Measurements from ENCODE around the gene ALPL. TPM values are rescaled to one million over a fixed set of nuclear protein-coding genes. Genes with fewer than 3 reads are reported as not detected.

The ALPL gene
- polyA plus RNA-seq, 12 donors = 2.1 to 12.1 (median 3.1) TPM; not detected in 1

DNA sequence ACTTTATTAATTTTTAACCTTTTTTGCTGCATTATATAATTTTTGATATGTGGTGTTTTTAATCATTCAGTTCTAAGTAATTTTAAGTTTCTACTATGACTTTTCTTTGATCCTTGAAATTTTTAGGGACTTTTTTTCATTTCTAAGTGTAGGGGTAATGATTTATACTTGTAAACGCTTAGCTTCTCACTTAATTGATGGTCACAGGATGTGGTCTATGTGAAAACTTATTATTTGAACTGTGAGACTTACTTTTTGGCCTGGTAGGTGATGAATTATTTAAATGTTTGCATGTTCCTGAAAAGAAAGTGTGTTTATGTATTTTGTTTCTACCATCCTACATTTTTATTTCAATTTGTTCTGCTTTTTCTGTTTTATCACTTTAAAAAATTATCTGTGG, 17.2 kb downstream of the ALPL start:
- DNase-seq = no peak

DNA sequence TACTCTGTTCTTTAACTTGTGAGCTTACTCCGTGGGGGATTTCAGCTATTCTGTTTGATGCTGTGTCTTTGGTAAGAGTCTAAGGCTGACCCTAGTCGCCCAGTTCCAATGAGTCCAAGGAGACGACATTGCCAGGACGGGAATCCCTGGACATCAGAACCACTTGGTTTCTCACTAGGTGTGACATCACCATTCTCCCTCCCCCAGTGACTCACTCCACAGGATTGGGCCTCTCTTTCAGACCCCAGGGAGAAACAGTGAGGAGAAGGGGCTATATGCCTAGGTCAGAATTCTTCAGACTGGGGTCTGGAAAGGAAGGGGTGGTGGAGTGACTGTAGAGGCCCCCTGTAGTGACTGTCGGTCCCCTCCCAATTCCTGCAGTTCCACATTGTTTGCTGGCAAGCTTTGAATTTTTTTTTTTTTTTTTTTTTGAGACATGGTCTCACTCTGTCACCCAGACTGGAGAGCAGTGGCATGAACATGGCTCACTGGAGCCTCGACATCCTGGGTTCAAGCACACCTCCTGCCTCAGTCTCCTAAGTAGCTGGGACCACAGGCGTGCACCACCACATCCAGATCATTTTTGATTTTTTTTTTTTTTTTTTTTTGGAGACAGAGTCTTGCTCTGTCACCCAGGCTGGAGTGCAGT, 21.3 kb downstream of the ALPL start:
- no peak for DNase-seq

DNA sequence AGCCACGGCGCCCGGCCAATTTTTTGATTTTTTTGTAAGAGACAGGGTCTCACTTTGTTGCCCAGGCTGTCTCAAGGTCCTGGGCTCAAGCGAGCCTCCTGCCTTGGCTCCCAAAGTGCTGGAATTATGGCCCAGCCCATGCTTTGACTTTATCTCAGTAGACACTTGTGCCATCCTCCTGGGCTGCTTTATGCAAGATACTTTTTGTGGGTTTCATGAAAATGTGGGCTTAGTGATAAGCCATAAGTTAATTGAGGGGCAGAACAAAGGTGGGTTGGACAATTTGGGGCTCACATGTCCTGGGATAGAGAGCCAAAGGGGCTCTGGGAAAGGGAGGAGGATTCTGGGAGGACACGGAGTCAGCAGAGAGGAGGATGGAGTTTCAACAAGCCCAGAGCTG, 22.0 kb downstream of the ALPL start:
- no peak for DNase-seq

DNA sequence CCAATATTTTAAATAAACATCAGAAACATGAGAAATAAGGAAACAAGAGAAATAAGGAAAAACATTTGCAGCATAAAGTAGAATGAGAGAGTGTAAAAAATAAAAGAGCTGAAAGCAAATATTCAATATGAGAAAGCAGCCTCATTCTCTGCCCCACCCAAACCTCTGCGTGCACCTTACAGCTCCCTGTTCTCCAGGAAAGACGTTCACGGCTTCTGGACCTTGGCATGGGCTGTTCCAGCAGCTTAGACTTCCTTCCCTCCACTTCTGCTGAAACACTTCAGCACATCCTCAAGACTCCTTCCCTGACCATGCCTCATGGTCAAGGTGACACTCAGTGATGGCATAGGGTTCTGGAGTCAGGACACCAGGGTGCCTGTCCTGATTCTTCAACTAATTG, 23.3 kb downstream of the ALPL start:
- DNase-seq = no peak

DNA sequence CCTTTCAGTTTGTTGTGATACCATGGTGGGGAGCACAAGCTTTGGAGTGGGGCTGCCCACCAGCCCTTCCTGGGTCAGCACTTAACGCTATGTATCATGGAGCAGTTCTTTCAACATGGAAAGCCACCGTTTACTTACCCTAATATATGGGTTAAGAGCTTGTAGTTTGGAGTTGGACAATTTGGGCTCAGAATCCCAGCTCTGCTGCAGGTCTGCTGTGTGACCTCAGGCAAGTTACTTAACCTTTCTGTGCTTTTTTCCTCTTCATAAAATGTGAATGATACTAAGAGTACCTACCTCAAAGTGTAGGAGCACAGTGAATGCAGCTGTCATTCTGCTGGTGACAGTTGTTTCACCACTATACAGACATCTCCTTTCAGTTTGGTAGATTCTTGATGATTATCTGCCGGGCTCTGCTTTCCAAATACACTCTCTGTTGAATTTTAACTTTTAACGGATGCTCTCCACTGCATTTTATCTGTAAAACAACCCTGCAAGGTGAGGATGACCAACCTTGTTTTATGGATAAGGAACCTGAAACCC, 23.8 kb downstream of the ALPL start:
- no peak for DNase-seq

DNA sequence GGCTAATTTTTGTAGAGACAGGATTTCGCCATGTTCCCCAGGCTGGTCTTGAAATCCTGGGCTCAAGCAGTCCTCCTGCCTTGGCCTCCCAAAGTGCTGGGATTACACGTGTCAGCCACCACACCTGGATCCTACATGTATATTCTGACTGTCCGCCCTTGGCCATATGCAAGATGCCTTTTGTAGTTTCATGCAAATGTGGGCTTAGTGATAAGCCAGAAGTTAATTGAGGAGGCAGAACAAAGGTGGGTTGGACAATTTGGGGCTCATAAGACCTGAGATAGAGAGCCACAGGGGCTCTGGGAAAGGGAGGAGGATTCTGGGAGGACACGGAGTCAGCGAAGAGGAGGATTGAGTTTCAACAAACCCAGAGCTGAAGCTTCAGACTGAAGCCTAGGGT, 24.9 kb downstream of the ALPL start:
- no peak for DNase-seq

DNA sequence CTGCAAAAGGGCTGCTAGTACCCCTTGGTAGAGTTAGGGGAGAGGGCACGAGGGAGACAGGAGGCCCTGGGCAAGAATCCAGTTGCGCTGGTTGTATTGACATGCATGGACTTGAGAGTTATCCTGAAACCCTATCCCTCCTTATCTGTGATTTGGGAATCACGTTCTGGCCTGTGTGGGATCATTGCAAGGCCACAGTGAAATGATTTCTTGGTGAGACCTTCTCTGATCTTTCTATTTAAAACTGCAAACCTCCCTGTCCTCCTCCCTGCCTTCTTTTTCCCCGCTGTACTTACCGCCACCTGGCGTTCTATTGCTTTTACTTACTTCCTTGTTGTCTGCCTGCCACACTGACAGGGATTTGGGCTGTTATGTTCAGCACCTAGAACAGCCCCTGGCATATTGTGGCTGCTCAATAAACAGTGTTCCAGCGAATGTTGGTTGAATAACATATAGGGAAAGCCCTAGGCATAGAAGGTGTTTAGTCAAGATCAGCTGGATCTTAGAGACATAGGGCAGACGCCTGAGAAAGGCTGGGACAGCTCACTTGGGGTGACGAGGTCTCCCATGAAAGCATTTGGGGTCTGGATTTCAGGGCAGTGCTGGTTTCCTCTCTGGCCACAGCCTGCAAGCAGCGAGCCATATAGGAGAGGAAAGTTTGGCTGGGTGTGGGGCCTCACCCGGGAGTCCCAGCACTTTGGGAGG, 25.6 kb downstream of the ALPL start:
- DNase-seq = no peak

DNA sequence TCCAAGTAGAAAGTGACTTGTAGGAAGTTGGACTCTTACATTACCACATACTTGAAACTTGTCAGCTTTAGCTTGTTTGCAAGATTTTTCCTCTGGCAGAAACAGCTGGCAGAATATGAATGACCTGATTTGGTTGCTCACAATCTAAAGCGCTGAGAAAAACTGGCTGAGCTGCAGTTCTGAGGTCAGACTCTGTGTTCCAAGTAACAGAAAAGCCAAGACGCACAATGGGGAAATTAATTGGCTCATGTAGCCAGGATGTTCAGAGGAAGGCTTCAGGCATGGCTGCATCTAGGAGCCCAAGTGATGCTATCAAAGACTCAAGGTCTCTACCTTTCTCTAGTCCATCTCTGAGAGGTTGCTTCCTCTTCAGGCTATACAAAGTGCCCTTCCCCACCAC, 27.0 kb downstream of the ALPL start:
- peak; percentile 66 for DNase-seq

DNA sequence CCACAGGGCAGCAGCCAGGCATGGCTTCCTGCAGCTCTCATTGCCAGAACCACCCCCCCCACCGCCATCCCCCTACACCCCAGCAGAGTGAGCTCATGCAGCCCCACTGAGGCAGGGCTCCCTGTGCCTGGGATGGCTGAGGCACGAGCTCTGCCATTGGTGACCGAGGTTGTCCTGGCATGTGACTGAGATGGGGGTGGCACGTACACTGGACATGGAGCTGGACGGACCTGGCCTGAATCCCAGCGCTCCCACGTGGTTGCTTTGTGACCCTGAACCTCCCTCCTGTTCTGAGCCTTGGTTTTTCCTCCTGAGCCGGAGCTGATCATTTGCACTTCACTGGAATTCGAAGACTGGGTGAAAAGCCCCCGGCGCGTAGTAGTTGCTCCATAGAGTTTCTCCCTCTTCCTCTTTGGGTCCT, 28.3 kb downstream of the ALPL start:
- DNase-seq = no peak

DNA sequence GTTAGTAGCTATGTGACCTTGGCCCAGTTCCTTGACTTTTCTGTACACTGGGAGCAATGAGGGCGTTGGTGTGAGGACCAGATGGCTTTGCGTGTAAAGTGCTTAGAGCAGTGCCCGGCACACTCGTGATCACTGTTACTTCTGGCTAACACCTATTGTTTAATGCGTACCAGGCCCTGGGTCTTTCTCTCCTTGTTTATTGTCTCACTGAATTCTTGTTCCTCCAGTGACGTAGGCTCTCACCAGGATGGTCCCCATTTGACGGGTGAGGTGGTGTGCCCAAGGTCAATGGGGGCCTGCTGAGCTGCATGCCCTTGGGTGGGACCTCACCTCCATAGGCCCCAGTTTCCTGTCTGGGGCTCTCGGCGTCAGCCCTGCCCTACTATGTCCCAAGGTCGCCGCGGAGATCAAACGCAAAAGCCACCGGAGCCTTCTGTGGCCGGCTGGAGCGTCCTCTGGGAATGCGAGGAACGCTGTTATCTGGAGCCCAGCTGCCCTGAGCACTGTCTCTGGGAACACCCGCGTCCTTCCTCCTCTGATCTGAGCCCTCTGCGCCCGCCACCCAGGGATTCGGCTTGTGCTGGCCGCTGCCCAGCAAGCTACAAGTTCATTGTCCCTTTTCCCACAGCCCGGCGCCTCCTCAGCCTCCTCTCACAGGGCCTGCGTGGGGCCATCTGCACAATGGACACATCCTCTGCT, 28.9 kb downstream of the ALPL start:
- DNase-seq = no peak

DNA sequence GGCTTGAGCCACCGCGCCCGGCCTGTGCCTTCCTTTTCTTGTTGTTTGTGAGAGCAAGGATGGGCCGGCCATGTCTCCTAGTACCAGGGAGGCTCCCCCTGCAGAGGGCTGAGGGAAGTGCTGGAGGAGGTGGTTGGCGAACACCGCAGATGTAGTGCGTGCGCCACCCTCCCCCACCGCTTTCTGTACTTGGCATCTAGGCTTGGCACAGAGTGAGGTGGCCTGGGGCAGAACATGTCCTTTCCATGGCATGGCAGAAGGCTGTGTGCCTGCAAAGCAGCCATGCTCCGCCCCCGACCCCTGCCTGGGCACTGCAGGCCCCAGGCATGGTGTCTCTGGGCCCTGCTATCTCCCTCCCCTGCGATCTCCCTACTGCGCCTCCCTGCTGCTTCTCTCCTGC, 30.7 kb downstream of the ALPL start:
- DNase-seq = no peak

DNA sequence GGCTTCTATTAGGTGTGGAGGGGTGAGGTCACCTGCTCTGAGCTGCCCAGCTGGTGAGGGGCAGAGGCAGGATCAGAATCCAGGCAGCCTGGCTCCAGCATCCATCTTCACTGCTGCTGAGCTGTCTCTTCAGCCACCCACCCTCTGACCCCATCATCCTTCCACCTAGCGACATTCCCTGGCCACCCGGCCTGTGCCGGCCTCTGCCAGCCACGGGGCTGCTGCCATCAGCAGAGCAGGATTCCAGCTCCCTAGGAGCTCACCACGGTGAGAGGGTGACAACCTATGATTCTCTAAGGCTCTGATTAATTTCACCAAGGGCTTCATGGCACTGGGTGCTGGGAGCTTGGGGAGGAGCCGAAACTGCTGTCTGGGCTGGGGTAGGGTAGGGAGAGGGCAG, 32.1 kb downstream of the ALPL start:
- DNase-seq = no peak

DNA sequence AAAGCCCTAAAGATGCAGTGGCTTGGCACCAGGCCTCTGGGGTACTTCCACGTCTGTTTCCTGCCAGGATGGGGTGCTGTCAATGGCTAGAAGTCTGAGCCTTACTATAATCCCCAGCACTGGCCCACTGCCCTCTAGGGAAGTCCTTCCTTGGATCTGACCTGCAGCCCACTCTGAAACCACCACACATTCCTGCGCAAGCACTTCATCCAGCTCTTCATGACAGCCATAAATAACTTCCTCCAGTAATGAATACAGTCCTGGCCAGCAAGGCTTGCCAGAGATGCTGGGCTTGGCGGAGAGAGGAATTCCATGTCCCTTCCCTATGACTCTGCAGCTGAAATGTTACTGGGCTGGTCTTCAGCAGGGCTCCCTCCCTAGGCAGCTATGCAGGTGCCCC, 32.6 kb downstream of the ALPL start:
- DNase-seq = peak; percentile 62

DNA sequence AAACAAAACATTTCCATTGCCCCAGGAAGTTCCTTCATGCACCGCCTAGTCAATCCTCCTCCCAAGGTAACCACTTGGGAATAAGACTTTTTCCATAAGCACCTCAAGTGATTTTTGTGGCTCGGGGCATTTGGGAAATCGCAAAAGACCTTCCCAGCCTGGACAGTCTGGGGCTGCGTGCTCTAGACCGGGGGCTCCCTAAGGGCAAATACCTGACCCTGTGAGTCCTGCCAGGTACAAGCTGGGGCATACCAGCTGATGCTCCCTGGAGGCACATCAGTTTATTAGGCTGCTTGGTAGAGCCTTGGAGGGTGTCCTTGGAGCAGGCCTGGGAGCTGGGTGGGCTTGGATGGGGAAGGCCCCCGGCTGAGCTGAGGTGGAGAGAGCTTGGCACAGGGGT, 34.4 kb downstream of the ALPL start:
- no peak for DNase-seq

DNA sequence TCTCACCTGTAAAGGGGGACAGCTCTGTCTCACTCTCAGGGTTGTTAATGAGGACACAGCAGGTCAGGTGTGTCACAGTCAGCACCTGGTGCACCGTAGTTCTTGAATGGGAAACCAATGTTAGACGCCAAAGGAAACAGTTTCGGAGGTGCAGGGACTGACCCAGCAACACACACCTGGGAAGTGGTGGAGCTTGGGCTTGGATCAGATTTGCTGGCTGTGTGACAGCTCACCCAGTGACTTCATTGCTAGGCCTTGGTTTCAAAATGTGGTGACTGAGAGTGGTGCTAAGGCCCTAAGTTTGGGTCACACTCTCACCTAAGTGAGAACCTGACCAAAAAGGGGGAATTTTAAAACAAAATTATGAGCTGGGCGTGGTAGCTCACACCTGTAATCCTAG, 34.9 kb downstream of the ALPL start:
- DNase-seq = no peak

DNA sequence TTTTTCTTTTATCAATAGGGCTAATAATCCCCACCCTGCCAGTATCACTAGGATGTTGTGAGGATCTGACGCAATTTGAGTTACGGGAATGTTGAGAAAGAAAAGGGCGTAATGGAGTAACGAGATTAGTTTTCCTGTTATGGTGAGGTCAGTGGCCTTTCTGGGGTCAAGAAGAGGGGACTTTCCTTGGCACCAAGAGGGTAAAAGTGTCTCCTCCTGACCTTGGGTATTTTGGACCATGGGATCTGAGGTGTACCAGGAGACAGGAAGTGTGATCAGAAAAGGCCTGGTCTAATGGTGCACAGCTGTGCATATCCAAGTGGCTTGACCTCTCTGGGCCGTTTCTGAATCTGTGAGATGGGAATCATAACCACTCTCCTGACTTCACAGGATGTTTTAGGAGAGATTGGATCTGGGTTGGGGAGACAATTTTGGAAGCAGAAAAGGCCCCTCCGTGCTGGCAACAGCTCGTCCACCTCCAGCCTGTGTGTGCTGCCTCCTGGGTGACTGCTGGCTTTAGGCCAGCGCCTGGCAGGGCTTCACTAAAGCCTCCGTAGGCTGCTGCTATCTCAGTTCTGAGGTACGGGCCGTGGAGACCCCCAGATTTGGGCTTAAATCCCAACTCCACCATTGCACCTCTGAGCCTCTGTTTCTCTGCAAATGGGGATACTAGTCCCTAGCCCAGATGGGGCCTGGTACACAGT, 37.1 kb downstream of the ALPL start:
- DNase-seq = no peak

DNA sequence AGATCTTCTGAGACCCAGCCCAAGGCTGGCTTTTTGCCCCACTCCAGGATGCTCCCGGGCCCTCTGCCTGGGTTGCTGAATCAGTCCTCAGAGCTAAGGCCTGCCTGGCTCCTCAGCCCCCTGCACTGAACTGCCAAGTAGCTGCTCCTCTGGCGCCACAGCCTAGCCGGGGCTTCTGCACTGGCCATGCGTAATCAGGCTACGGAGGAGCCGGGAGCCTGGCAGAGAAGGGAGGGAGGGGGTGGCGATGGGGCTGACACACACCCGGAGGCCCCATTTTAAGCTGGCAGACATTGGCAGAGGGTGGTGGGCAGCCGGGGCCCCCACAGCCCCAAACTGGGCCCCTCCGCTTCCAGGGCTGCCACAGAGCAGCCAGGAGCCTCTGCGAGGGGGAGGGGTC, 38.7 kb downstream of the ALPL start:
- no peak for DNase-seq

DNA sequence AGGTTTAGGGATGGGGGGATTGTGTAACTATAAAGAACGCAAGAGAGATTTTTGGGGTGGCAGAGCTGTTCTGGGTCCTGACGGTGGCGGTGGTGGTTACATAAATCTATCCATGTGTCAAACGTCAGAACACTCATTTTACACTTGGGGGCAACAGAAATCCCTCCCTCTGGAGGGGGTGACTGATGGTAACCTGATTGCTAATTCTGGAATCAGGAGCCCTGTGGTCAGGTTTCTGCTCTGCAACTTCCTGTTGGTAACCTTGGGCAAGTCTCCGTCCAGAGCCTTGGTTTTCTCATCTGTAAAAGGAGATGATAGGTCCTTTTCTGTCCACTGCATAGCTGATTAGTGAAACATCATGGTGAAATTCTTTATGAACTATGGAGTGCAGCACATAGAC, 40.9 kb downstream of the ALPL start:
- no peak for DNase-seq

DNA sequence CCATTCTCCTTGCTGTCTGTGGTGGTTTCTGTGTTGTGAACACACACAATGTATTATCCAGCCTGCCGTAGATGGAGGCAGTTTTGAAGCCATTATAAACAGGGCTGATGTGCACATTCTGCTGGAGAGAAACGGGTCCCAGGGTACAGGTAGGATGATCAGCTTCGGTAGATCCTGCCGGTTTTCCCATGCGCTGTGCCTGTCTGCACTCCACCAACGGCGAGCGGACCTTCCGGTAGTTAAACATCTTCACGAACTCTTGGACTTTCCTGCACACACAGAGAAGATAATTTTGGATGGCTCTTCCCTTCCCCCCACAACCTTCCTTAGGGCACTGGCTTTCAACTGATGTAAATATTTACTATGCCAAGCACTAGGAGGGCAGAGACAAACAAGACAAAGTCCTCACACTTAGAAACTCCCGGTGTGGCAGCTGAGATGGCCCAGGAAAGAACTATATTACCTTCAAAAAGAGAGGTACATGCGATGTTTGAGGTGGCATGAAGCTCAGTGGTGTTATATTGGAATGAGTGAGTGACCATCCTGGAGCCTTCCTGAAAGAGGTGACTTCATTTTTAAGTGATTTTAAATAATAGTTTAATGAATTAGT, 41.7 kb downstream of the ALPL start:
- no peak for DNase-seq

DNA sequence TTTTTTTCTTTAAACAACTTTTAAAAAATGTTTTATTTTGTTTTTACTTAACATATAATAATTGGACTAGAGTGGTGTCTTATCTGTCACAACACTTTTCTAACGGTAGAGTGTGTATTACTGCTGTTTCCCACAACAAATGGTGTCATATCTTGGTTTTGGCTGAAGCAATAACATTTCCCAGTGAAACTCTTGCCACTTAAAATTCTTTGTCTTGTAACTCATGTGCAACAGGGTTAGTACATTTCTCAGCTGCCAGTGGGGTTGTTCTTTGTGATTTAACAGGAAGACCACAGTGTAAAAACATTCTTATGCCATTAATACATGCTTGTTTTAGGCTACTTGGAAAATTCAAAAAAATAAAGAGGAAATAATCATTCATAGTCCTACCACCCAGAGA, 43.5 kb downstream of the ALPL start:
- DNase-seq = no peak

DNA sequence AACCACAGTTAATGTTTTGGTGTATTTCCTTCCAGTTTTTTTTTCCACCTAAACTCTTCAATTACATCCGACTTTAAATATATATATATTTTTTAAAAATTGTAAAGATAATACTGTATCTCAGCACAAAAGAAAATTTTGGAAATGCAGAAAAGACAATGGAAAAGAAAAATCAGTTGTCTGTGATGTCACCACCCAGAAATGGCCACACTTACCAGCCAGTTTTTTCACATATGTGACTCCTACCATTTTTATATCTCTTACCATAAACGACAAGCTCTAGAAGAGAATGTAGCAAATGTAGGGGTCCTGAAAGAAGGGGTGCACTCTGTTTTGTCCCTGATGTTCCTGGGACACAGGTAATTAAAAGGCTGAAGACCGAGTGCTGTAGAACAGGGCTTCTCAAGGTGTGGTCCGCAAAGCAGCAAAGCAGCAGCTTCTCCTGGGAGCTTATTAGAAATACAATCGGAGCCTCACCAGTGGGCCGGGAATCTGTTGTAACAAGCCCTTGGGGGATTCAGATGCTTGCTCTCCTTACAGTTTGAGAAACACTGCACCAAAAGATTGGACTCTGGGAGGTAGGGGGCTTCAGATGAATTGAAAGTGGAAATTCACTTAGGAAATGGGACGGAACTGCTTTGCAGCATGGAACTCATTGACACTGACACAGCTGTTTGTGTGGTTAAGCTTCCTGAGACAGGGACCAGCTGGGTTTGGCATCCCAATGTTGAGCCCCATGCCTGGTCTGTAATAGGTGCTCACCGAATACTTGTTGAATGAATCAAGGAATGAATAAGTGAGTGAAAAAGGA, 44.1 kb downstream of the ALPL start:
- no peak for DNase-seq
